HL-60 (cell line): ENCODE results near the gene ELL2.

Experiments used
- CTCF ChIP-seq: IDR thresholded peaks from one replicate; pipeline ENCODE4 v1.5.1; 2011; ENCODE audit warnings: low read length, control low read depth, inconsistent platforms; ENCODE audit not compliant: insufficient read depth
- POLR2AphosphoS5 ChIP-seq: IDR thresholded peaks from 2 replicates; pipeline ENCODE4 v1.6.1; 2012; ENCODE audit warnings: low read depth
- SPI1 ChIP-seq: IDR thresholded peaks from 2 replicates; pipeline ENCODE4 v1.6.1; 2012; ENCODE audit warnings: low read depth, mild to moderate bottlenecking, borderline replicate concordance

GRCh38 chr5:95961617-95962474 is at the start of gene ELL2:
- TF ChIP-seq CTCF, result no peak
- TF ChIP-seq SPI1, result no peak
- peak; percentile 25; the same call in 1 of the 2 replicates for TF ChIP-seq POLR2AphosphoS5
